ENCODE data around the gene CD70. TPM values are rescaled to one million over a fixed set of nuclear protein-coding genes. Genes with fewer than 3 reads are reported as not detected.

The CD70 gene
- total and polyA plus RNA-seq, 4 experiments from 2014 or later: 1.8 to 3.0 (median 1.9) TPM

- Histone ChIP-seq H3K9me3 (ENCODE audit: control insufficient read depth in 1 of 2, low read length in 2 of 2) (no peaks in the 10 kb centered on the region), H3K36me3 (ENCODE audit: insufficient read depth, low read length) (no peaks in the 10 kb centered on the region), H3K4me1 (ENCODE audit: insufficient read depth, low read length) (peaks cover 26% of the 10 kb centered on the region), H3K4me3 (ENCODE audit: low read length in 2 of 2) (no peak overlapping the region), H3K27ac (ENCODE audit: low read depth, low read length) (no peak overlapping the region), H3K27me3 (ENCODE audit: insufficient read depth, low read length) (no peaks in the 10 kb centered on the region)
- DNase-seq: no peak
- intact Hi-C loops (cut with micrococcal nuclease): loop anchor here (10.0 kb wide), 1 partner anchor 65 kb away; no protein-coding TSS in a partner anchor
- H3K27me3 Mint-ChIP-seq: peaks cover 0 to 4% of the 10 kb centered on the region in 2 donors
- H3K4me3 Mint-ChIP-seq: no peak overlapping the region
- ChIA-PET CTCF (ENCODE audit: partially characterized antibody) (no interaction called here), POLR2A (ENCODE audit: partially characterized antibody) (no interaction called here)
- no peaks in the 10 kb centered on the region for H3K9me3 Mint-ChIP-seq
- H3K27ac Mint-ChIP-seq: no peak overlapping the region
- H3K4me1 Mint-ChIP-seq: peaks cover 12 to 26% (median 16%) of the 10 kb centered on the region in 4 donors
- no peaks in the 10 kb centered on the region for H3K36me3 Mint-ChIP-seq
These were observed 51.4 kb downstream of the CD70 start for GRCh38 chr19:6539514-6539913.

Other genes starting within 250 kb of the CD70 start
- gene CLPP, start 229.6 kb downstream of the CD70 start, total RNA-seq: 10 to 100 TPM; 70.8 to 71.3 TPM
- 100 to 1,000 TPM; 160 to 212 TPM for gene CLPP, start 229.6 kb downstream of the CD70 start, polyA plus RNA-seq
- 10 to 100 TPM; 67.4 to 73.4 TPM for gene ALKBH7, start 218.4 kb downstream of the CD70 start, total RNA-seq
- gene ALKBH7, start 218.4 kb downstream of the CD70 start, polyA plus RNA-seq: 10 to 100 TPM; 72.3 to 88.1 TPM
- 1 to 10 TPM; 4.6 to 5.2 TPM for gene PSPN, start 215.2 kb downstream of the CD70 start, total RNA-seq
- gene PSPN, start 215.2 kb downstream of the CD70 start, polyA plus RNA-seq: under 1 TPM; 0.38 to 0.61 TPM
- gene GTF2F1, start 198.0 kb downstream of the CD70 start, total RNA-seq: 10 to 100 TPM; 56.3 to 57.7 TPM
- 10 to 100 TPM in 1 of 2 donors, 1 to 10 TPM in 1; 6.6 to 27.5 TPM for gene GTF2F1, start 198.0 kb downstream of the CD70 start, polyA plus RNA-seq
- gene KHSRP, start 166.3 kb downstream of the CD70 start, total RNA-seq: 100 to 1,000 TPM; 168 to 169 TPM
- 10 to 100 TPM in 1 of 2 donors, 1 to 10 TPM in 1; 4.3 to 25.3 TPM for gene KHSRP, start 166.3 kb downstream of the CD70 start, polyA plus RNA-seq
- gene SLC25A41, start 157.4 kb downstream of the CD70 start, total RNA-seq: not detected
- not detected for gene SLC25A41, start 157.4 kb downstream of the CD70 start, polyA plus RNA-seq
- gene SLC25A23, start 131.4 kb downstream of the CD70 start, total RNA-seq: 10 to 100 TPM; 24.9 to 25.5 TPM
- 10 to 100 TPM in 1 of 2 donors, 1 to 10 TPM in 1; 8.2 to 24.3 TPM for gene SLC25A23, start 131.4 kb downstream of the CD70 start, polyA plus RNA-seq
- gene CRB3, start 126.9 kb downstream of the CD70 start, total RNA-seq: 1 to 10 TPM; 4.2 to 5.1 TPM
- gene CRB3, start 126.9 kb downstream of the CD70 start, polyA plus RNA-seq: 10 to 100 TPM in 1 of 2 donors, 1 to 10 TPM in 1; 4.3 to 10.3 TPM
- 100 to 1,000 TPM; 105 to 113 TPM for gene DENND1C, start 109.4 kb downstream of the CD70 start, total RNA-seq
- 10 to 100 TPM; 39.6 to 77.8 TPM for gene DENND1C, start 109.4 kb downstream of the CD70 start, polyA plus RNA-seq
- gene TUBB4A, start 88.8 kb downstream of the CD70 start, total RNA-seq: 1 to 10 TPM; 3.9 to 4.7 TPM
- gene TUBB4A, start 88.8 kb downstream of the CD70 start, polyA plus RNA-seq: 1 to 10 TPM; 1.5 to 1.9 TPM
- under 1 TPM; 0.64 to 0.99 TPM for gene TNFSF9, start 60.1 kb downstream of the CD70 start, total RNA-seq
- 1 to 10 TPM in 1 of 2 donors, under 1 TPM in 1; 0.29 to 3.3 TPM for gene TNFSF9, start 60.1 kb downstream of the CD70 start, polyA plus RNA-seq
- 10 to 100 TPM; 12.5 to 14.0 TPM for gene TNFSF14, start 79.0 kb upstream of the CD70 start, total RNA-seq
- gene TNFSF14, start 79.0 kb upstream of the CD70 start, polyA plus RNA-seq: 10 to 100 TPM in 1 of 2 donors, 1 to 10 TPM in 1; 3.1 to 18.9 TPM
- 1 to 10 TPM; 1.5 to 2.2 TPM for gene C3, start 129.5 kb upstream of the CD70 start, total RNA-seq
- gene C3, start 129.5 kb upstream of the CD70 start, polyA plus RNA-seq: not detected
- gene GPR108, start 146.4 kb upstream of the CD70 start, total RNA-seq: 10 to 100 TPM; 75.6 to 85.3 TPM
- gene GPR108, start 146.4 kb upstream of the CD70 start, polyA plus RNA-seq: 100 to 1,000 TPM in 1 of 2 donors, 10 to 100 TPM in 1; 99.2 to 183 TPM
- 1 to 10 TPM; 6.1 to 6.5 TPM for gene TRIP10, start 148.5 kb upstream of the CD70 start, total RNA-seq
- gene TRIP10, start 148.5 kb upstream of the CD70 start, polyA plus RNA-seq: 1 to 10 TPM; 1.1 to 2.0 TPM
- gene SH2D3A, start 176.3 kb upstream of the CD70 start, total RNA-seq: 10 to 100 TPM; 59.3 to 64.3 TPM
- gene SH2D3A, start 176.3 kb upstream of the CD70 start, polyA plus RNA-seq: 10 to 100 TPM; 26.9 to 37.9 TPM
- gene VAV1, start 181.6 kb upstream of the CD70 start, total RNA-seq: 10 to 100 TPM; 82.5 to 87.6 TPM
- 10 to 100 TPM; 16.0 to 23.9 TPM for gene VAV1, start 181.6 kb upstream of the CD70 start, polyA plus RNA-seq